ENCODE data around the gene FIBCD1. TPM values are rescaled to one million over a fixed set of nuclear protein-coding genes. Genes with fewer than 3 reads are reported as not detected.

Gene FIBCD1
- total and polyA plus RNA-seq, 2 experiments from 2014 or later = 4.4 to 5.6 TPM

DNA sequence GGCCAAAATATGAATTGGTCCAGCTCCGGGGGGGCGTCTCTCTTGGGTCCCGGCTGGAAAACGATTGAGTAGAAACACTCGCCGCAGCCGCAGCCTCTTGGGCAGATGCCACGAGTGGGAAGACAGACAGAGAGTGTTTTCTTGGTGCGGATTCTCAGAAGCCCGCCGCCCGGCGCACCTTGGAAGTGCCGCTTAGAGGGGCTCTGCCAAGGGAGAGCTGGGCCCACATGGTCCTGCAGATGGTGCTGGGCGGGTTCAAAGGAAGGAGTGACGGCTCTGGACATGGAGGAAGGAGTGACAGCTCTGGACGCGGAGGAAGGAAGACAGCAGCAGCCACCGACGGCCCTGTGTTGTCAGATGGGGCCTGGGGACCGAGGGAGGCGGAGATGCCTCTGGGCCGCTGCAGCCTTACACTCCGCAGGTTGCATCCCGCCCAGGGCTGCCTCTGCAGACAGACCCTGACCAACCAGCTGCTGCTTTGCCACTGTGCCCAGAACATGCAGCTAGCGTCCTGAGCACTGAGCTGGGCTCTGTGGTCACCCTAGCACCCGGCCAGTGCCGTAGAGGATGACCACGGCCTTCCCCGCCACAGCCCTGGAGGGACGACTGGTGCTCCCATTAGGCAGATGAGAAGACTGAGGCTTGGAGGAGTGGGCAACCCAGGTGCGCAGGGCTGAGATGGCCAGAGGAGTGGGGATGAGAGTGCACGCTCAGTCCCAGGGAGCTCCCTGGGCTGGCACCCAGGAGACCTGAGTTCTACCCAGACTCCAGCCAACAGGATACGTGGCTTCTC lies 21.7 kb downstream of the FIBCD1 start:
- Histone ChIP-seq H2AFZ (no peak overlapping the region), H4K20me1 (replicated peaks; ENCODE audit: insufficient read depth) (no peaks in the 10 kb centered on the region), H3K27ac (ENCODE audit: low read depth) (no peak overlapping the region), H3K79me2 (replicated peaks; ENCODE audit: insufficient read depth) (no peaks in the 10 kb centered on the region), H3K4me1 (ENCODE audit: insufficient read depth) (no peaks in the 10 kb centered on the region), H3K36me3 (ENCODE audit: insufficient read depth) (no peaks in the 10 kb centered on the region), H3K4me2 (no peak overlapping the region), H3F3A (replicated peaks; ENCODE audit: low read depth) (no peaks in the 10 kb centered on the region), H3K9me2 (ENCODE audit: insufficient read depth) (no peaks in the 10 kb centered on the region), H3K27me3 (ENCODE audit: insufficient read depth) (no peaks in the 10 kb centered on the region), H3K4me3 (no peak overlapping the region)
- ATAC-seq = no peak
- H3K36me3 Mint-ChIP-seq (ENCODE audit: low read depth) = no peaks in the 10 kb centered on the region
- H3K4me3 Mint-ChIP-seq = no peak overlapping the region
- H3K4me1 Mint-ChIP-seq = peaks cover 14% of the 10 kb centered on the region
- H3K27me3 Mint-ChIP-seq (ENCODE audit: insufficient read depth, low read depth, poor library complexity) = peaks cover 12% of the 10 kb centered on the region
- H3K9me3 Mint-ChIP-seq = no peaks in the 10 kb centered on the region
- DNase-seq (ENCODE audit: low spot score) = no peak
- peak overlapping the region; percentile 62; the same call in 1 of the 2 replicates for H3K27ac Mint-ChIP-seq
- TF ChIP-seq STAT1 (IDR thresholded peaks at IDR 0.05; ENCODE audit: unreplicated experiment) (no peak), ZNF114 (CRISPR knock-in tag; IDR thresholded peaks at IDR 0.05) (no peak), NANOG (IDR thresholded peaks at IDR 0.05; ENCODE audit: borderline replicate concordance) (no peak), CREB1 (CRISPR knock-in tag; IDR thresholded peaks at IDR 0.05; ENCODE audit: low read depth) (no peak), JUNB (IDR thresholded peaks at IDR 0.05; ENCODE audit: unreplicated experiment) (no peak), POLR2AphosphoS5 (IDR thresholded peaks at IDR 0.05; ENCODE audit: low read depth) (no peak), ZNF331 (CRISPR knock-in tag; IDR thresholded peaks at IDR 0.05; ENCODE audit: low read depth) (no peak), EZH2 (IDR thresholded peaks at IDR 0.05; ENCODE audit: low read depth, unreplicated experiment) (no peak), EZH2phosphoT487 (IDR thresholded peaks at IDR 0.05; ENCODE audit: unreplicated experiment) (no peak)
- TF ChIP-seq, protein P1, sequence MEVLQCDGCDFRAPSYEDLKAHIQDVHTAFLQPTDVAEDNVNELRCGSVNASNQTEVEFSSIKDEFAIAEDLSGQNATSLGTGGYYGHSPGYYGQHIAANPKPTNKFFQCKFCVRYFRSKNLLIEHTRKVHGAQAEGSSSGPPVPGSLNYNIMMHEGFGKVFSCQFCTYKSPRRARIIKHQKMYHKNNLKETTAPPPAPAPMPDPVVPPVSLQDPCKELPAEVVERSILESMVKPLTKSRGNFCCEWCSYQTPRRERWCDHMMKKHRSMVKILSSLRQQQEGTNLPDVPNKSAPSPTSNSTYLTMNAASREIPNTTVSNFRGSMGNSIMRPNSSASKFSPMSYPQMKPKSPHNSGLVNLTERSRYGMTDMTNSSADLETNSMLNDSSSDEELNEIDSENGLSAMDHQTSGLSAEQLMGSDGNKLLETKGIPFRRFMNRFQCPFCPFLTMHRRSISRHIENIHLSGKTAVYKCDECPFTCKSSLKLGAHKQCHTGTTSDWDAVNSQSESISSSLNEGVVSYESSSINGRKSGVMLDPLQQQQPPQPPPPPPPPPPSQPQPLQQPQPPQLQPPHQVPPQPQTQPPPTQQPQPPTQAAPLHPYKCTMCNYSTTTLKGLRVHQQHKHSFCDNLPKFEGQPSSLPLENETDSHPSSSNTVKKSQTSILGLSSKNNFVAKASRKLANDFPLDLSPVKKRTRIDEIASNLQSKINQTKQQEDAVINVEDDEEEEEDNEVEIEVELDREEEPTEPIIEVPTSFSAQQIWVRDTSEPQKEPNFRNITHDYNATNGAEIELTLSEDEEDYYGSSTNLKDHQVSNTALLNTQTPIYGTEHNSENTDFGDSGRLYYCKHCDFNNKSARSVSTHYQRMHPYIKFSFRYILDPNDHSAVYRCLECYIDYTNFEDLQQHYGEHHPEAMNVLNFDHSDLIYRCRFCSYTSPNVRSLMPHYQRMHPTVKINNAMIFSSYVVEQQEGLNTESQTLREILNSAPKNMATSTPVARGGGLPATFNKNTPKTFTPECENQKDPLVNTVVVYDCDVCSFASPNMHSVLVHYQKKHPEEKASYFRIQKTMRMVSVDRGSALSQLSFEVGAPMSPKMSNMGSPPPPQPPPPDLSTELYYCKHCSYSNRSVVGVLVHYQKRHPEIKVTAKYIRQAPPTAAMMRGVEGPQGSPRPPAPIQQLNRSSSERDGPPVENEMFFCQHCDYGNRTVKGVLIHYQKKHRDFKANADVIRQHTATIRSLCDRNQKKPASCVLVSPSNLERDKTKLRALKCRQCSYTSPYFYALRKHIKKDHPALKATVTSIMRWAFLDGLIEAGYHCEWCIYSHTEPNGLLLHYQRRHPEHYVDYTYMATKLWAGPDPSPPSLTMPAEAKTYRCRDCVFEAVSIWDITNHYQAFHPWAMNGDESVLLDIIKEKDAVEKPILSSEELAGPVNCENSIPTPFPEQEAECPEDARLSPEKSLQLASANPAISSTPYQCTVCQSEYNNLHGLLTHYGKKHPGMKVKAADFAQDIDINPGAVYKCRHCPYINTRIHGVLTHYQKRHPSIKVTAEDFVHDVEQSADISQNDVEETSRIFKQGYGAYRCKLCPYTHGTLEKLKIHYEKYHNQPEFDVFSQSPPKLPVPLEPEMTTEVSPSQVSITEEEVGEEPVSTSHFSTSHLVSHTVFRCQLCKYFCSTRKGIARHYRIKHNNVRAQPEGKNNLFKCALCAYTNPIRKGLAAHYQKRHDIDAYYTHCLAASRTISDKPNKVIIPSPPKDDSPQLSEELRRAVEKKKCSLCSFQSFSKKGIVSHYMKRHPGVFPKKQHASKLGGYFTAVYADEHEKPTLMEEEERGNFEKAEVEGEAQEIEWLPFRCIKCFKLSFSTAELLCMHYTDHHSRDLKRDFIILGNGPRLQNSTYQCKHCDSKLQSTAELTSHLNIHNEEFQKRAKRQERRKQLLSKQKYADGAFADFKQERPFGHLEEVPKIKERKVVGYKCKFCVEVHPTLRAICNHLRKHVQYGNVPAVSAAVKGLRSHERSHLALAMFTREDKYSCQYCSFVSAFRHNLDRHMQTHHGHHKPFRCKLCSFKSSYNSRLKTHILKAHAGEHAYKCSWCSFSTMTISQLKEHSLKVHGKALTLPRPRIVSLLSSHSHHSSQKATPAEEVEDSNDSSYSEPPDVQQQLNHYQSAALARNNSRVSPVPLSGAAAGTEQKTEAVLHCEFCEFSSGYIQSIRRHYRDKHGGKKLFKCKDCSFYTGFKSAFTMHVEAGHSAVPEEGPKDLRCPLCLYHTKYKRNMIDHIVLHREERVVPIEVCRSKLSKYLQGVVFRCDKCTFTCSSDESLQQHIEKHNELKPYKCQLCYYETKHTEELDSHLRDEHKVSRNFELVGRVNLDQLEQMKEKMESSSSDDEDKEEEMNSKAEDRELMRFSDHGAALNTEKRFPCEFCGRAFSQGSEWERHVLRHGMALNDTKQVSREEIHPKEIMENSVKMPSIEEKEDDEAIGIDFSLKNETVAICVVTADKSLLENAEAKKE (CRISPR knock-in tag; IDR thresholded peaks at IDR 0.05) = no peak
- TF ChIP-seq, protein P2, sequence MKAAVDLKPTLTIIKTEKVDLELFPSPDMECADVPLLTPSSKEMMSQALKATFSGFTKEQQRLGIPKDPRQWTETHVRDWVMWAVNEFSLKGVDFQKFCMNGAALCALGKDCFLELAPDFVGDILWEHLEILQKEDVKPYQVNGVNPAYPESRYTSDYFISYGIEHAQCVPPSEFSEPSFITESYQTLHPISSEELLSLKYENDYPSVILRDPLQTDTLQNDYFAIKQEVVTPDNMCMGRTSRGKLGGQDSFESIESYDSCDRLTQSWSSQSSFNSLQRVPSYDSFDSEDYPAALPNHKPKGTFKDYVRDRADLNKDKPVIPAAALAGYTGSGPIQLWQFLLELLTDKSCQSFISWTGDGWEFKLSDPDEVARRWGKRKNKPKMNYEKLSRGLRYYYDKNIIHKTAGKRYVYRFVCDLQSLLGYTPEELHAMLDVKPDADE (IDR thresholded peaks at IDR 0.05) = no peak
- TF ChIP-seq, protein P3, sequence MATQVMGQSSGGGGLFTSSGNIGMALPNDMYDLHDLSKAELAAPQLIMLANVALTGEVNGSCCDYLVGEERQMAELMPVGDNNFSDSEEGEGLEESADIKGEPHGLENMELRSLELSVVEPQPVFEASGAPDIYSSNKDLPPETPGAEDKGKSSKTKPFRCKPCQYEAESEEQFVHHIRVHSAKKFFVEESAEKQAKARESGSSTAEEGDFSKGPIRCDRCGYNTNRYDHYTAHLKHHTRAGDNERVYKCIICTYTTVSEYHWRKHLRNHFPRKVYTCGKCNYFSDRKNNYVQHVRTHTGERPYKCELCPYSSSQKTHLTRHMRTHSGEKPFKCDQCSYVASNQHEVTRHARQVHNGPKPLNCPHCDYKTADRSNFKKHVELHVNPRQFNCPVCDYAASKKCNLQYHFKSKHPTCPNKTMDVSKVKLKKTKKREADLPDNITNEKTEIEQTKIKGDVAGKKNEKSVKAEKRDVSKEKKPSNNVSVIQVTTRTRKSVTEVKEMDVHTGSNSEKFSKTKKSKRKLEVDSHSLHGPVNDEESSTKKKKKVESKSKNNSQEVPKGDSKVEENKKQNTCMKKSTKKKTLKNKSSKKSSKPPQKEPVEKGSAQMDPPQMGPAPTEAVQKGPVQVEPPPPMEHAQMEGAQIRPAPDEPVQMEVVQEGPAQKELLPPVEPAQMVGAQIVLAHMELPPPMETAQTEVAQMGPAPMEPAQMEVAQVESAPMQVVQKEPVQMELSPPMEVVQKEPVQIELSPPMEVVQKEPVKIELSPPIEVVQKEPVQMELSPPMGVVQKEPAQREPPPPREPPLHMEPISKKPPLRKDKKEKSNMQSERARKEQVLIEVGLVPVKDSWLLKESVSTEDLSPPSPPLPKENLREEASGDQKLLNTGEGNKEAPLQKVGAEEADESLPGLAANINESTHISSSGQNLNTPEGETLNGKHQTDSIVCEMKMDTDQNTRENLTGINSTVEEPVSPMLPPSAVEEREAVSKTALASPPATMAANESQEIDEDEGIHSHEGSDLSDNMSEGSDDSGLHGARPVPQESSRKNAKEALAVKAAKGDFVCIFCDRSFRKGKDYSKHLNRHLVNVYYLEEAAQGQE (IDR thresholded peaks at IDR 0.05; ENCODE audit: unreplicated experiment) = no peak
- TF ChIP-seq, protein P4, sequence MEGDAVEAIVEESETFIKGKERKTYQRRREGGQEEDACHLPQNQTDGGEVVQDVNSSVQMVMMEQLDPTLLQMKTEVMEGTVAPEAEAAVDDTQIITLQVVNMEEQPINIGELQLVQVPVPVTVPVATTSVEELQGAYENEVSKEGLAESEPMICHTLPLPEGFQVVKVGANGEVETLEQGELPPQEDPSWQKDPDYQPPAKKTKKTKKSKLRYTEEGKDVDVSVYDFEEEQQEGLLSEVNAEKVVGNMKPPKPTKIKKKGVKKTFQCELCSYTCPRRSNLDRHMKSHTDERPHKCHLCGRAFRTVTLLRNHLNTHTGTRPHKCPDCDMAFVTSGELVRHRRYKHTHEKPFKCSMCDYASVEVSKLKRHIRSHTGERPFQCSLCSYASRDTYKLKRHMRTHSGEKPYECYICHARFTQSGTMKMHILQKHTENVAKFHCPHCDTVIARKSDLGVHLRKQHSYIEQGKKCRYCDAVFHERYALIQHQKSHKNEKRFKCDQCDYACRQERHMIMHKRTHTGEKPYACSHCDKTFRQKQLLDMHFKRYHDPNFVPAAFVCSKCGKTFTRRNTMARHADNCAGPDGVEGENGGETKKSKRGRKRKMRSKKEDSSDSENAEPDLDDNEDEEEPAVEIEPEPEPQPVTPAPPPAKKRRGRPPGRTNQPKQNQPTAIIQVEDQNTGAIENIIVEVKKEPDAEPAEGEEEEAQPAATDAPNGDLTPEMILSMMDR (conservative IDR thresholded peaks at IDR 0.05; ENCODE audit: low read depth in 2 of 2) = no peak

Data from GM23338 (cell line).